HepG2 (cell line): Measurements from ENCODE around the gene MPC1. TPM values are rescaled to one million over a fixed set of nuclear protein-coding genes. Genes with fewer than 3 reads are reported as not detected.

ENCODE experiments used
- AGO2 ChIP-seq: fragments of 200-400 bp; formaldehyde crosslinking; optimal IDR thresholded peaks from 2 replicates; pipeline ENCODE3; 2017; ENCODE audit warnings: mild to moderate bottlenecking, low read depth, low read length, moderate library complexity
- ATAD3A ChIP-seq: sonication (generic); formaldehyde crosslinking; IDR thresholded peaks from 2 replicates; pipeline ENCODE4 v1.4.0; 2020; ENCODE audit warnings: missing genetic modification reagents
- ATRX ChIP-seq: sonication (generic); formaldehyde crosslinking; IDR thresholded peaks from 2 replicates; pipeline ENCODE4 v1.4.0; 2020; ENCODE audit warnings: missing genetic modification reagents, borderline replicate concordance
- BORCS8-MEF2B ChIP-seq: sonication (generic); formaldehyde crosslinking; IDR thresholded peaks from 2 replicates; pipeline ENCODE4 v1.8.0; 2022; ENCODE audit warnings: mild to moderate bottlenecking, missing genetic modification reagents
- CEBPB ChIP-seq: IDR thresholded peaks from 2 replicates; pipeline ENCODE4 v1.6.1; 2011; ENCODE audit warnings: low read depth, low read length, improper control_type of control experiment, borderline replicate concordance
- FOXJ3 ChIP-seq: sonication (generic); formaldehyde crosslinking; IDR thresholded peaks from 2 replicates; pipeline ENCODE4 v1.4.0; 2020; ENCODE audit warnings: missing genetic modification reagents, mild to moderate bottlenecking, borderline replicate concordance
- FOXP1 ChIP-seq, 2 experiments: fragments of 450-650 bp in 1 of 2; IDR thresholded peaks; 2 replicates each; pipeline ENCODE4 v1.6.1; 2017 to 2018; ENCODE audit warnings: antibody characterized with exemption in 1 of 2
- HIVEP1 ChIP-seq: sonication (generic); formaldehyde crosslinking; IDR thresholded peaks from 2 replicates; pipeline ENCODE4 v1.4.0; 2020; ENCODE audit warnings: mild to moderate bottlenecking, missing genetic modification reagents
- KAT7 ChIP-seq: IDR thresholded peaks from 2 replicates; pipeline ENCODE4 v1.6.1; 2018; ENCODE audit warnings: borderline replicate concordance, missing compliant biosample characterization
- MIER3 ChIP-seq: IDR thresholded peaks from 2 replicates; pipeline ENCODE4 v1.6.1; 2016; ENCODE audit warnings: missing compliant biosample characterization, borderline replicate concordance
- NFKB2 ChIP-seq: sonication (generic); formaldehyde crosslinking; IDR thresholded peaks from 2 replicates; pipeline ENCODE4 v1.4.0; 2020; ENCODE audit warnings: missing genetic modification reagents, borderline replicate concordance
- RXRA ChIP-seq: sonication (generic); formaldehyde crosslinking; IDR thresholded peaks from 2 replicates; pipeline ENCODE4 v1.5.1; 2020; ENCODE audit warnings: missing genetic modification reagents
- THYN1 ChIP-seq: sonication (generic); formaldehyde crosslinking; IDR thresholded peaks from 2 replicates; pipeline ENCODE4 v1.8.1; 2023; ENCODE audit warnings: low read depth, mild to moderate bottlenecking, moderate library complexity, missing genetic modification reagents, borderline replicate concordance
- ZFX ChIP-seq: sonication (generic); formaldehyde crosslinking; IDR thresholded peaks from 2 replicates; pipeline ENCODE4 v1.4.0; 2020; ENCODE audit warnings: mild to moderate bottlenecking, low read depth, missing genetic modification reagents, moderate library complexity
- ZNF33B ChIP-seq: sonication (generic); formaldehyde crosslinking; IDR thresholded peaks from 2 replicates; pipeline ENCODE4 v1.5.1; 2020; ENCODE audit warnings: mild to moderate bottlenecking, missing genetic modification reagents
- ZNF382 ChIP-seq: sonication (generic); formaldehyde crosslinking; IDR thresholded peaks from 2 replicates; pipeline ENCODE4 v1.5.0; 2020; ENCODE audit warnings: missing genetic modification reagents, mild to moderate bottlenecking, borderline replicate concordance
- ZNF460 ChIP-seq: sonication (generic); formaldehyde crosslinking; IDR thresholded peaks from 2 replicates; pipeline ENCODE4 v1.5.1; 2020; ENCODE audit warnings: missing genetic modification reagents, mild to moderate bottlenecking, borderline replicate concordance
- ZNF775 ChIP-seq: sonication (generic); formaldehyde crosslinking; IDR thresholded peaks from 2 replicates; pipeline ENCODE4 v1.4.0; 2020; ENCODE audit warnings: missing genetic modification reagents, mild to moderate bottlenecking, moderate library complexity, borderline replicate concordance
- ZNF878 ChIP-seq: sonication (generic); formaldehyde crosslinking; IDR thresholded peaks from 2 replicates; pipeline ENCODE4 v1.8.1; 2023; ENCODE audit warnings: mild to moderate bottlenecking, missing genetic modification reagents, moderate library complexity
- polyA plus RNA-seq, 8 experiments: library from polyadenylated mRNA; depleted of rRNA in 3 of 8; stranded (reverse) in 7 of 8; unstranded in 1 of 8; fragments of >200 nt; fragmentation: Illumina TruSeq in 4 of 8; extraction: Trizol in 4 of 8; gene quantifications; 2 replicates each; pipeline versions ENCODE4 v1.2.1 to v1.2.3, GENCODE V29; 2011 to 2016; ENCODE audit warnings: low read depth in 4 of 8, missing spikeins in 1 of 8, mixed read lengths in 1 of 8; ENCODE audit not compliant: insufficient read depth in 1 of 8
- total RNA-seq, 5 experiments: library from RNA; depleted of rRNA; stranded (reverse); fragments of >200 nt; fragmentation: Illumina TruSeq; extraction: Trizol; gene quantifications; 2 replicates each; pipeline ENCODE4 v1.2.3, GENCODE V29; 2016; ENCODE audit warnings: low read depth in 1 of 5
- TF ChIP-seq, protein P1 (sequence below): sonication (generic); formaldehyde crosslinking; IDR thresholded peaks from 2 replicates; pipeline ENCODE4 v1.4.0; 2020; ENCODE audit warnings: mild to moderate bottlenecking, missing genetic modification reagents
- TF ChIP-seq, protein P2 (sequence below): sonication (generic); formaldehyde crosslinking; IDR thresholded peaks from 2 replicates; pipeline ENCODE4 v1.8.0; 2022; ENCODE audit warnings: missing genetic modification reagents, mild to moderate bottlenecking, inconsistent platforms, borderline replicate concordance
- TF ChIP-seq, protein P3 (sequence below): sonication (generic); formaldehyde crosslinking; IDR thresholded peaks from 2 replicates; pipeline ENCODE4 v1.9.0; 2021; ENCODE audit warnings: missing genetic modification reagents, borderline replicate concordance

Gene MPC1
- total and polyA plus RNA-seq, 2 of the 13 experiments (the other 11 are each of a cell fraction or from before 2014, with no cell fraction given) = 189 to 214 TPM

DNA sequence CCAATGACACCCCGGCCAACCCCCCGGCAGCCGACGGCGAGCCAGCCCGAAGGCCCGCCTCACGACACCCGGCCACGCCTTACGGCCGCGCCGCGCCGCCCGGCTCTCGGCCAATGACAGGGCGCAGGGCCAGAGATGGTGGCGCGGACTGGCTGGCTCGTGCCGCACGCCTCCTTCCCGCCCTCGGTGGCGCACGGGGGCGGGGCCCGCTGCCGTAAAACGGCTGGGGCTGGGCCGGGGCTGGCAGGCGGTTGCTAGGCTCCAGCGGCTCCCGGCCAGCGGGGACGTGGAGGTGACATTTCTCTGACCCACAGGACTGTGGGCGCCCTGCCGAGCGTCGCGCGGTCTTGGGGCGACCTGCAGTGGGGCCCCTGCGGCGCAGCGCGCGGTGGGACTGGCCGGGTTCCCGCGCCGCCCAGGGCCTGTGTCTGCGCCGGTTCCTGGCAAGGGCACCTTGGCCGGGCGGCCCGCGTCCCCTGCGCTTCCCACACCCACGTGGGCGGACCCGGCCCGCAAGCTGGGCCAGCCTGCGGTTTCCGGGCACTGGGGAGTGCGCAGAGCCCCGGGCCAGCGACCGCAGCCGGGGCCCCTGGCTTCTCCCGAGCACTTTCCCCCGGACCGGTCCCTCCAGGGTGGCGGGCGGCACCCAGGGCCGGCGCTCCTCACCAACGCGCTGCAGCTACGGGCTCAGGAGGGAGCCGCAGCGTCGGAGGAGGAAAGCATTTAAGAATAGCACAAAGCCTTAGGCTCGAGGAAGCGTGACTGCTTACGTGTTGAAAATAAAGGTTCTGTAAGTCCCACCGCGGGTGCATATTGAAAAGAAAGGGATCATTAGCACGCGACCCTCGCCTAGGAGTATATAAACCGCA lies at the start of gene MPC1 (continued):
- TF ChIP-seq ZNF775 (CRISPR knock-in tag) (no peak), ZNF33B (no peak), ZNF460 (CRISPR knock-in tag) (no peak), RXRA (CRISPR knock-in tag) (no peak; the same call in 1 of the 2 replicates), ATRX (CRISPR knock-in tag) (no peak), MIER3 (CRISPR knock-in tag) (0 out of 2 replicates have a peak, but pooled peaks have one; percentile 22), CEBPB (no peak), ZNF878 (CRISPR knock-in tag) (no peak; the same call in 1 of the 2 replicates), HIVEP1 (0 out of 2 replicates have a peak, but pooled peaks have one; percentile 33), THYN1 (CRISPR knock-in tag) (no peak), BORCS8-MEF2B (CRISPR knock-in tag) (peak; percentile 93), KAT7 (peak; percentile 27; the same call in 1 of the 2 replicates), FOXP1 (IDR thresholded peaks at IDR 0.05) (no peak), FOXP1 (CRISPR knock-in tag; IDR thresholded peaks at IDR 0.05) (no peak), AGO2 (peak; percentile 98), ATAD3A (no peak), ZNF382 (no peak), ZFX (CRISPR knock-in tag) (peak; percentile 85), NFKB2 (CRISPR knock-in tag) (peak; percentile 82; the same call in 1 of the 2 replicates), FOXJ3 (CRISPR knock-in tag) (no peak)
- TF ChIP-seq, protein P1, sequence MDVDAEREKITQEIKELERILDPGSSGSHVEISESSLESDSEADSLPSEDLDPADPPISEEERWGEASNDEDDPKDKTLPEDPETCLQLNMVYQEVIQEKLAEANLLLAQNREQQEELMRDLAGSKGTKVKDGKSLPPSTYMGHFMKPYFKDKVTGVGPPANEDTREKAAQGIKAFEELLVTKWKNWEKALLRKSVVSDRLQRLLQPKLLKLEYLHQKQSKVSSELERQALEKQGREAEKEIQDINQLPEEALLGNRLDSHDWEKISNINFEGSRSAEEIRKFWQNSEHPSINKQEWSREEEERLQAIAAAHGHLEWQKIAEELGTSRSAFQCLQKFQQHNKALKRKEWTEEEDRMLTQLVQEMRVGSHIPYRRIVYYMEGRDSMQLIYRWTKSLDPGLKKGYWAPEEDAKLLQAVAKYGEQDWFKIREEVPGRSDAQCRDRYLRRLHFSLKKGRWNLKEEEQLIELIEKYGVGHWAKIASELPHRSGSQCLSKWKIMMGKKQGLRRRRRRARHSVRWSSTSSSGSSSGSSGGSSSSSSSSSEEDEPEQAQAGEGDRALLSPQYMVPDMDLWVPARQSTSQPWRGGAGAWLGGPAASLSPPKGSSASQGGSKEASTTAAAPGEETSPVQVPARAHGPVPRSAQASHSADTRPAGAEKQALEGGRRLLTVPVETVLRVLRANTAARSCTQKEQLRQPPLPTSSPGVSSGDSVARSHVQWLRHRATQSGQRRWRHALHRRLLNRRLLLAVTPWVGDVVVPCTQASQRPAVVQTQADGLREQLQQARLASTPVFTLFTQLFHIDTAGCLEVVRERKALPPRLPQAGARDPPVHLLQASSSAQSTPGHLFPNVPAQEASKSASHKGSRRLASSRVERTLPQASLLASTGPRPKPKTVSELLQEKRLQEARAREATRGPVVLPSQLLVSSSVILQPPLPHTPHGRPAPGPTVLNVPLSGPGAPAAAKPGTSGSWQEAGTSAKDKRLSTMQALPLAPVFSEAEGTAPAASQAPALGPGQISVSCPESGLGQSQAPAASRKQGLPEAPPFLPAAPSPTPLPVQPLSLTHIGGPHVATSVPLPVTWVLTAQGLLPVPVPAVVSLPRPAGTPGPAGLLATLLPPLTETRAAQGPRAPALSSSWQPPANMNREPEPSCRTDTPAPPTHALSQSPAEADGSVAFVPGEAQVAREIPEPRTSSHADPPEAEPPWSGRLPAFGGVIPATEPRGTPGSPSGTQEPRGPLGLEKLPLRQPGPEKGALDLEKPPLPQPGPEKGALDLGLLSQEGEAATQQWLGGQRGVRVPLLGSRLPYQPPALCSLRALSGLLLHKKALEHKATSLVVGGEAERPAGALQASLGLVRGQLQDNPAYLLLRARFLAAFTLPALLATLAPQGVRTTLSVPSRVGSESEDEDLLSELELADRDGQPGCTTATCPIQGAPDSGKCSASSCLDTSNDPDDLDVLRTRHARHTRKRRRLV (CRISPR knock-in tag) = 0 out of 2 replicates have a peak, but pooled peaks have one; percentile 7
- TF ChIP-seq, protein P2, sequence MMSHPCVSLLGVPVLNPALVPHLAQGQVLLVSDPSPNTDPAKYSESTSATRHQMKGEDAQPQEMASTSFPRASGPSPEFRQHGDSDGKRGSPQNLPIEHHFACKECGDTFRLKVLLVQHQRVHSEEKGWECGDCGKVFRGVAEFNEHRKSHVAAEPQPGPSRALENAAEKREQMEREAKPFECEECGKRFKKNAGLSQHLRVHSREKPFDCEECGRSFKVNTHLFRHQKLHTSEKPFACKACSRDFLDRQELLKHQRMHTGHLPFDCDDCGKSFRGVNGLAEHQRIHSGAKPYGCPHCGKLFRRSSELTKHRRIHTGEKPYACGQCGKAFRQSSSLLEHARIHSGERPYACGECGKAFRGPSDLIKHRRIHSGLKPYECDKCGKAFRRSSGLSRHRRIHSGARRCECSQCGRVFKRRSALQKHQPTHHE (CRISPR knock-in tag) = no peak; the same call in 1 of the 2 replicates
- TF ChIP-seq, protein P3, sequence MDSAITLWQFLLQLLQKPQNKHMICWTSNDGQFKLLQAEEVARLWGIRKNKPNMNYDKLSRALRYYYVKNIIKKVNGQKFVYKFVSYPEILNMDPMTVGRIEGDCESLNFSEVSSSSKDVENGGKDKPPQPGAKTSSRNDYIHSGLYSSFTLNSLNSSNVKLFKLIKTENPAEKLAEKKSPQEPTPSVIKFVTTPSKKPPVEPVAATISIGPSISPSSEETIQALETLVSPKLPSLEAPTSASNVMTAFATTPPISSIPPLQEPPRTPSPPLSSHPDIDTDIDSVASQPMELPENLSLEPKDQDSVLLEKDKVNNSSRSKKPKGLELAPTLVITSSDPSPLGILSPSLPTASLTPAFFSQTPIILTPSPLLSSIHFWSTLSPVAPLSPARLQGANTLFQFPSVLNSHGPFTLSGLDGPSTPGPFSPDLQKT (CRISPR knock-in tag) = no peak
